ENCODE results near the gene ELAVL2. TPM values are rescaled to one million over a fixed set of nuclear protein-coding genes. Genes with fewer than 3 reads are reported as not detected.

The ELAVL2 gene
- total RNA-seq, 1 experiment from 2014 or later: 16.3 TPM

GRCh38 chr9:23674016-23674585 is 151.9 kb downstream of the ELAVL2 start:
- Histone ChIP-seq H3K4me3 (ENCODE audit: low read length) (no peak overlapping the region), H3K4me1 (ENCODE audit: insufficient read depth, low read length) (no peaks in the 10 kb centered on the region), H3F3A (ENCODE audit: low read length, unreplicated experiment) (no peaks in the 10 kb centered on the region), H3K4me2 (ENCODE audit: low read length) (no peak overlapping the region), H3K9me2 (replicated peaks; ENCODE audit: low read length) (no peaks in the 10 kb centered on the region), H3K9ac (ENCODE audit: low read length) (no peak overlapping the region), H3K36me3 (ENCODE audit: low read depth, low read length) (peaks cover 15% of the 10 kb centered on the region), H4K20me1 (ENCODE audit: low read length) (no peaks in the 10 kb centered on the region), H2AFZ (ENCODE audit: low read length) (no peak overlapping the region), H3K79me2 (ENCODE audit: low read length) (no peaks in the 10 kb centered on the region), H3K27ac (ENCODE audit: low read length) (no peak overlapping the region), H3K27me3 (ENCODE audit: low read length) (no peaks in the 10 kb centered on the region), H3K9me3 (ENCODE audit: low read length) (no peaks in the 10 kb centered on the region)
- TF ChIP-seq EZH2 (IDR thresholded peaks at IDR 0.05; ENCODE audit: low read length, unreplicated experiment): no peak
- TF ChIP-seq CTCF (conservative IDR thresholded peaks at IDR 0.05; ENCODE audit: low read depth, low read length): no peak
- no peak for TF ChIP-seq EZH2phosphoT487 (IDR thresholded peaks at IDR 0.05; ENCODE audit: borderline replicate concordance, low read length)
- no peak for ATAC-seq
- ChIA-PET POLR2A (ENCODE audit: unreplicated experiment) (no interaction called here), CTCF (no interaction called here)
- intact Hi-C loops (cut with micrococcal nuclease): loop anchor here (5.0 kb wide), 1 partner anchor 52 kb away; no protein-coding TSS in a partner anchor
- no peak for DNase-seq
- no TSS peak for BruUV-seq (replicated peaks)

GRCh38 chr9:23672151-23672550 is 153.9 kb downstream of the ELAVL2 start:
- no peaks in the 10 kb centered on the region for H4K20me1 ChIP-seq (ENCODE audit: low read length)
- no peak overlapping the region for H3K9ac ChIP-seq (ENCODE audit: low read length)
- ATAC-seq: no peak
- no TSS peak for BruUV-seq (replicated peaks)
- H3K9me3 ChIP-seq (ENCODE audit: low read length): no peaks in the 10 kb centered on the region
- H3K9me2 ChIP-seq (replicated peaks; ENCODE audit: low read length): no peaks in the 10 kb centered on the region
- TF ChIP-seq EZH2phosphoT487 (IDR thresholded peaks at IDR 0.05; ENCODE audit: borderline replicate concordance, low read length) (no peak), CTCF (conservative IDR thresholded peaks at IDR 0.05; ENCODE audit: low read depth, low read length) (no peak)
- H3K79me2 ChIP-seq (ENCODE audit: low read length): no peaks in the 10 kb centered on the region
- DNase-seq: no peak
- no peak overlapping the region for H3K4me2 ChIP-seq (ENCODE audit: low read length)
- H3K4me3 ChIP-seq (ENCODE audit: low read length): no peak overlapping the region
- H3K27ac ChIP-seq (ENCODE audit: low read length): peak overlapping the region; percentile 70
- peaks cover 25% of the 10 kb centered on the region; the same call in 1 of the 2 replicates for H3K36me3 ChIP-seq (ENCODE audit: low read depth, low read length)
- no peak overlapping the region for H2AFZ ChIP-seq (ENCODE audit: low read length)
- intact Hi-C loops (cut with micrococcal nuclease): loop anchor here (5.0 kb wide), 1 partner anchor 50 kb away; no protein-coding TSS in a partner anchor
- H3K4me1 ChIP-seq (ENCODE audit: insufficient read depth, low read length): no peaks in the 10 kb centered on the region
- no peaks in the 10 kb centered on the region for H3F3A ChIP-seq (ENCODE audit: low read length, unreplicated experiment)
- POLR2A ChIA-PET (ENCODE audit: unreplicated experiment): no interaction called here
- no peaks in the 10 kb centered on the region for H3K27me3 ChIP-seq (ENCODE audit: low read length)
- CTCF ChIA-PET: no interaction called here

GRCh38 chr9:23669776-23670175 is 156.3 kb downstream of the ELAVL2 start:
- Histone ChIP-seq H3K4me1 (ENCODE audit: insufficient read depth, low read length) (peaks cover 4% of the 10 kb centered on the region; the same call in 1 of the 2 replicates), H3K9me2 (replicated peaks; ENCODE audit: low read length) (no peaks in the 10 kb centered on the region), H3K9me3 (ENCODE audit: low read length) (no peaks in the 10 kb centered on the region), H3F3A (ENCODE audit: low read length, unreplicated experiment) (no peaks in the 10 kb centered on the region), H3K36me3 (ENCODE audit: low read depth, low read length) (peaks cover 39% of the 10 kb centered on the region), H3K27me3 (ENCODE audit: low read length) (no peaks in the 10 kb centered on the region), H2AFZ (ENCODE audit: low read length) (no peak overlapping the region), H3K27ac (ENCODE audit: low read length) (no peak overlapping the region), H3K4me3 (ENCODE audit: low read length) (no peak overlapping the region), H3K4me2 (ENCODE audit: low read length) (no peak overlapping the region), H3K79me2 (ENCODE audit: low read length) (no peaks in the 10 kb centered on the region), H3K9ac (ENCODE audit: low read length) (no peak overlapping the region), H4K20me1 (ENCODE audit: low read length) (no peaks in the 10 kb centered on the region)
- no peak for ATAC-seq
- no TSS peak for BruUV-seq (replicated peaks)
- TF ChIP-seq EZH2phosphoT487 (IDR thresholded peaks at IDR 0.05; ENCODE audit: borderline replicate concordance, low read length): no peak
- TF ChIP-seq EZH2 (IDR thresholded peaks at IDR 0.05; ENCODE audit: low read length, unreplicated experiment): no peak
- TF ChIP-seq CTCF (conservative IDR thresholded peaks at IDR 0.05; ENCODE audit: low read depth, low read length): no peak
- ChIA-PET POLR2A (ENCODE audit: unreplicated experiment) (no interaction called here), CTCF (no interaction called here)
- no peak for DNase-seq
- intact Hi-C loops (cut with micrococcal nuclease): loop anchor here (5.0 kb wide), 1 partner anchor 47 kb away; no protein-coding TSS in a partner anchor

Data from PC-3 (cell line).